Astrocyte (in vitro differentiated cells and primary cell): ENCODE measurements around the gene RRAS. TPM values are rescaled to one million over a fixed set of nuclear protein-coding genes. Genes with fewer than 3 reads are reported as not detected.

ENCODE experiments used
- DNase-seq: peaks from one replicate; pipeline ENCODE4 v3.0.0-alpha.2; 2010; ENCODE audit warnings: low read depth
- FAIRE-seq: peaks from 2 replicates; lab custom pipeline; 2011; peaks lifted over from hg19 to GRCh38; lab: Jason Lieb, UNC
- H2AFZ ChIP-seq: 2 replicates; pipeline ENCODE4 v1.6.0; 2012; ENCODE audit warnings: low read depth, low read length, inconsistent platforms
- H3K27ac ChIP-seq: 2 replicates; pipeline ENCODE4 v1.5.1; 2011; ENCODE audit warnings: low read depth, low read length, inconsistent platforms
- H3K27me3 ChIP-seq: 2 replicates; pipeline ENCODE4 v1.6.0; 2011; ENCODE audit warnings: low read length, inconsistent platforms; ENCODE audit not compliant: insufficient read depth
- H3K36me3 ChIP-seq: 2 replicates; pipeline ENCODE4 v1.5.1; 2011; ENCODE audit warnings: low read length, inconsistent platforms; ENCODE audit not compliant: insufficient read depth
- H3K4me1 ChIP-seq: 2 replicates; pipeline ENCODE4 v1.5.1; 2011; ENCODE audit warnings: low read length, inconsistent platforms; ENCODE audit not compliant: insufficient read depth
- H3K4me2 ChIP-seq: 2 replicates; pipeline ENCODE4 v1.6.0; 2012; ENCODE audit warnings: low read length, inconsistent platforms
- H3K4me3 ChIP-seq: 2 replicates; pipeline ENCODE4 v1.5.1; 2011; ENCODE audit warnings: low read depth, mild to moderate bottlenecking, low read length, inconsistent platforms; ENCODE audit not compliant: insufficient read depth
- H3K79me2 ChIP-seq: 2 replicates; pipeline ENCODE4 v1.6.0; 2012; ENCODE audit warnings: mild to moderate bottlenecking, low read length, inconsistent platforms; ENCODE audit not compliant: insufficient read depth
- H3K9ac ChIP-seq: 2 replicates; pipeline ENCODE4 v1.6.0; 2012; ENCODE audit warnings: mild to moderate bottlenecking, low read length, inconsistent platforms
- H3K9me3 ChIP-seq: 2 replicates; pipeline ENCODE4 v1.5.1; 2012; ENCODE audit warnings: low read depth, mild to moderate bottlenecking, low read length, inconsistent platforms; ENCODE audit not compliant: insufficient read depth
- H4K20me1 ChIP-seq: 2 replicates; pipeline ENCODE4 v1.6.0; 2012; ENCODE audit warnings: low read length, inconsistent platforms; ENCODE audit not compliant: insufficient read depth
- H3K27ac Mint-ChIP-seq: one replicate; pipeline ENCODE4 v1.8.0; 2021; ENCODE audit warnings: mild to moderate bottlenecking, mixed read lengths; ENCODE audit not compliant: unreplicated experiment
- H3K27me3 Mint-ChIP-seq: one replicate; pipeline ENCODE4 v1.8.0; 2021; ENCODE audit warnings: low read depth, mixed read lengths; ENCODE audit not compliant: unreplicated experiment
- H3K36me3 Mint-ChIP-seq: one replicate; pipeline ENCODE4 v1.8.0; 2021; ENCODE audit warnings: low read depth, mixed read lengths; ENCODE audit not compliant: unreplicated experiment
- H3K4me1 Mint-ChIP-seq: one replicate; pipeline ENCODE4 v1.8.0; 2021; ENCODE audit warnings: low read depth, mixed read lengths; ENCODE audit not compliant: unreplicated experiment
- H3K4me3 Mint-ChIP-seq: one replicate; pipeline ENCODE4 v1.8.0; 2021; ENCODE audit warnings: mild to moderate bottlenecking, moderate library complexity, mixed read lengths; ENCODE audit not compliant: unreplicated experiment
- H3K9me3 Mint-ChIP-seq: one replicate; pipeline ENCODE4 v1.8.0; 2021; ENCODE audit warnings: mild to moderate bottlenecking, mixed read lengths; ENCODE audit not compliant: unreplicated experiment
- CTCF ChIP-seq: IDR thresholded peaks from 2 replicates; pipeline ENCODE4 v1.5.1; 2011; ENCODE audit warnings: low read depth, mild to moderate bottlenecking, inconsistent platforms, low read length, moderate library complexity; ENCODE audit not compliant: insufficient read depth
- EZH2 ChIP-seq: IDR thresholded peaks from 2 replicates; pipeline ENCODE4 v1.6.1; 2012; ENCODE audit warnings: mild to moderate bottlenecking, low read length, inconsistent platforms; ENCODE audit not compliant: insufficient read depth
- total RNA-seq: library from RNA; stranded (reverse); gene quantifications from 2 replicates; pipeline ENCODE4 v1.2.1, GENCODE V29; 2021

RRAS gene
- total RNA-seq, 1 donor from 2014 or later: 94.7 TPM

GRCh38 chr19:49676784-49677230 lies 36.9 kb upstream of the RRAS start:
- Histone ChIP-seq H3K27me3 (no peaks in the 10 kb centered on the region), H3K4me1 (peaks cover 23% of the 10 kb centered on the region), H3K79me2 (peaks cover 45% of the 10 kb centered on the region), H3K9ac (peak overlapping the region; percentile 93), H2AFZ (no peak overlapping the region), H3K9me3 (no peaks in the 10 kb centered on the region), H4K20me1 (peaks cover 40% of the 10 kb centered on the region), H3K4me3 (peak overlapping the region; percentile 88), H3K4me2 (peak overlapping the region; percentile 93), H3K36me3 (no peaks in the 10 kb centered on the region), H3K27ac (peak overlapping the region; percentile 98)
- H3K27ac Mint-ChIP-seq: peak overlapping the region; percentile 100
- TF ChIP-seq CTCF: no peak
- no peak for TF ChIP-seq EZH2
- no peaks in the 10 kb centered on the region for H3K9me3 Mint-ChIP-seq
- H3K36me3 Mint-ChIP-seq: peaks cover 6% of the 10 kb centered on the region
- H3K4me3 Mint-ChIP-seq: peak overlapping the region; percentile 93
- H3K4me1 Mint-ChIP-seq: peaks cover 6% of the 10 kb centered on the region
- FAIRE-seq (no peak), DNase-seq (peak; percentile 99)
- H3K27me3 Mint-ChIP-seq: no peaks in the 10 kb centered on the region

GRCh38 chr19:49676136-49676783 lies 36.3 kb upstream of the RRAS start:
- H3K79me2 ChIP-seq: peaks cover 41% of the 10 kb centered on the region
- DNase-seq: peak; percentile 90
- H3K9ac ChIP-seq: peak overlapping the region; percentile 90
- no peaks in the 10 kb centered on the region for H3K27me3 ChIP-seq
- H4K20me1 ChIP-seq: peaks cover 36% of the 10 kb centered on the region
- peak overlapping the region; percentile 98 for H3K27ac ChIP-seq
- Mint-ChIP-seq H3K27ac (peak overlapping the region; percentile 100), H3K9me3 (no peaks in the 10 kb centered on the region), H3K27me3 (no peaks in the 10 kb centered on the region), H3K36me3 (peaks cover 6% of the 10 kb centered on the region), H3K4me1 (peaks cover 6% of the 10 kb centered on the region), H3K4me3 (peak overlapping the region; percentile 93)
- TF ChIP-seq CTCF (no peak), EZH2 (no peak)
- H3K4me2 ChIP-seq: peak overlapping the region; percentile 85
- peak; percentile 93 for FAIRE-seq
- H2AFZ ChIP-seq: peak overlapping the region; percentile 92
- no peaks in the 10 kb centered on the region for H3K36me3 ChIP-seq
- peak overlapping the region; percentile 53 for H3K4me3 ChIP-seq
- no peaks in the 10 kb centered on the region for H3K9me3 ChIP-seq
- peaks cover 23% of the 10 kb centered on the region for H3K4me1 ChIP-seq
